Transverse colon (tissue), 3 donors: Measurements from ENCODE around the gene LIX1L.

ENCODE experiments used
- POLR2A ChIP-seq: fragments of 450-650 bp; IDR thresholded peaks from one replicate; pipeline ENCODE4 v1.6.1; 2016; ENCODE audit warnings: antibody characterized with exemption, mild to moderate bottlenecking, moderate library complexity
- TF ChIP-seq, protein P1 (sequence below), 5 experiments: fragments of 200-600 bp in 3 of 5; fragments of 450-650 bp in 2 of 5; sonication (generic) in 3 of 5; IDR thresholded peaks; 1 replicate in 2 of 5; 2 replicates in 3 of 5; pipeline ENCODE4 v1.5.1; 2016 to 2017; ENCODE audit warnings: antibody characterized with exemption in 5 of 5, inconsistent platforms in 3 of 5, mild to moderate bottlenecking in 2 of 5, moderate library complexity in 1 of 5

DNA sequence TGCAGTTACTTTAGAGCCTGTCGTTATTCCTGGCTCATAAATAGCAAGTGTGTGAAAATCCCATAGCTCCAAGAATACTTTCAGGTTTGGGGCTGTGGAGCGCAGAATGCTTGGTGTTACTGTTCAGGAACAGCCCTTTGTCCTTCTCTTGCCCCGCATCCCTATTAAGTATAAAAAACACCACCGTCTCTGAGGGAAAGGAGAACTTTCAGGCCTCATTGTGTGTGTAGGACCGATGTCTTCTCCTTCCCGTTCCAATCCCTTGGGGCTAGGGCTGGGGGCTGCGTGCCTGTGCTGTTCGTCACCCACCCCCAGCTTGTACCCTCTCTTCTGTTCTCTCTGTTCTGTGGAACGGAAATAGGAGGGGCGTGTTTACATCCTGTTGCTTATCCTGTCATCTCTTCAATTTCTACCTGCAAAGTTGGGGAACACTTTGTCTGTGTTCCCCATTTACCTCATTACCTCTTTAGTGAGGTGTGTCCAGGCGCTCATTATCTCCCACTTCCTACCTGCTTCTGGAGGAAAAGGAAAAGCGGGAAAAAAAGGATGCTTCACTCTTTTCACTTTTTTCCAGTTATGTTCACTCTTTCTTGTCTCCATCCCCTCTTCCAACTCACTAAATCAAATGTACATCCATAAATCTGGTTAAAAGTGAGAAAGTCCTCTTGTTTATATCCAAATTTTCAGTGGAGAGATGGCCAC is 39.4 kb upstream of the LIX1L start:
- TF ChIP-seq, protein P1, sequence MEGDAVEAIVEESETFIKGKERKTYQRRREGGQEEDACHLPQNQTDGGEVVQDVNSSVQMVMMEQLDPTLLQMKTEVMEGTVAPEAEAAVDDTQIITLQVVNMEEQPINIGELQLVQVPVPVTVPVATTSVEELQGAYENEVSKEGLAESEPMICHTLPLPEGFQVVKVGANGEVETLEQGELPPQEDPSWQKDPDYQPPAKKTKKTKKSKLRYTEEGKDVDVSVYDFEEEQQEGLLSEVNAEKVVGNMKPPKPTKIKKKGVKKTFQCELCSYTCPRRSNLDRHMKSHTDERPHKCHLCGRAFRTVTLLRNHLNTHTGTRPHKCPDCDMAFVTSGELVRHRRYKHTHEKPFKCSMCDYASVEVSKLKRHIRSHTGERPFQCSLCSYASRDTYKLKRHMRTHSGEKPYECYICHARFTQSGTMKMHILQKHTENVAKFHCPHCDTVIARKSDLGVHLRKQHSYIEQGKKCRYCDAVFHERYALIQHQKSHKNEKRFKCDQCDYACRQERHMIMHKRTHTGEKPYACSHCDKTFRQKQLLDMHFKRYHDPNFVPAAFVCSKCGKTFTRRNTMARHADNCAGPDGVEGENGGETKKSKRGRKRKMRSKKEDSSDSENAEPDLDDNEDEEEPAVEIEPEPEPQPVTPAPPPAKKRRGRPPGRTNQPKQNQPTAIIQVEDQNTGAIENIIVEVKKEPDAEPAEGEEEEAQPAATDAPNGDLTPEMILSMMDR (IDR thresholded peaks at IDR 0.05), result no peak
- no peak for TF ChIP-seq POLR2A
